ENCODE data around the gene TMEM164.

Gene TMEM164

GRCh38 chrX:110004215-110004614 lies 1.3 kb downstream of the TMEM164 start:
- no peak for DNase-seq

- no peak for DNase-seq
Measured at GRCh38 chrX:110004731-110005369, 1.9 kb downstream of the TMEM164 start.

DNA sequence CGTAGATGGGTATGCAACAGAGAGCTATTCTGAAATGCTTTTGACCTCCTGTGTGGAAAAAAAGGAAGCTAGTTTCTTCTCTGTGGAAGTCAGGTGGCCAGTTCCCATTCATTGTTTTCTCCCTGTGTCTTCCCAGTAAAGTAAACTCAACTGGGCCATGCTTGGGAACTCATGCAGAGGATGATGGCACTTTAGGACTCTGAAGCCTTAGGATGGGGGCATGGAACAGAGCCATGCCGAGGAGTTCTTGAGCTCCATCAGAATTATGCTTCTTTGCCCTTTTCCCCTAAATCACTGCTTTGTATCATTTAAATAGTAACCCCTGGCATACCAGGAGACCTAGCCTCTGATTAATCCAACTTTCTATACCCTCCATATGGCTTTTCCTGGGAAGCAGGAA lies 3.2 kb downstream of the TMEM164 start:
- DNase-seq, result no peak

DNA sequence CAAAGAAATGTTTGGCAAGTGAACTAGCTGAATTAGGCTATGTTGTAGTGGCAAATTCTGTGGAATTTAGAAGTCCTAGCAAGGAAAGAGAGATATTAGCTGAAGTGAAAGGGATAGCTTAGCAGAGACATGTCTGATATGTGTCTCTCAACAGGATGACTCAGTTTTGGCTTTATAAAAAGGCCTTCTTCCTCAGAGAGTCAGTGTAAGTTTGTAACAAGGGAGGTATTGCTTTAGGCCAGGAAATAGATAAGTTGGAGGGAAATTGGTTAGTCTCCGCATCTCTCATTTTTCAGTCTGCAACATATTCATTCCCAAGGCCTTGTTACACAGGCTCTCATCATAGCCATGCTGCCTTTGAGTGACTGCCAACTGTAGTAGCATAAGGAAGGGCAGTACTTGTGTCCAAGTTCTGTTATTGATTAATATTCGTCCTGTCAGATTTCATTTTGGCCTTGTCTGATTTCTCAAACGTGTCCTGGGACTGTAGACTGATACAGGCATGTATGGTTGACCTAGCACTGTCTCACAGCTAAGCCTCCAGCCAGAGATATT lies 4.0 kb downstream of the TMEM164 start:
- DNase-seq, result no peak

DNA sequence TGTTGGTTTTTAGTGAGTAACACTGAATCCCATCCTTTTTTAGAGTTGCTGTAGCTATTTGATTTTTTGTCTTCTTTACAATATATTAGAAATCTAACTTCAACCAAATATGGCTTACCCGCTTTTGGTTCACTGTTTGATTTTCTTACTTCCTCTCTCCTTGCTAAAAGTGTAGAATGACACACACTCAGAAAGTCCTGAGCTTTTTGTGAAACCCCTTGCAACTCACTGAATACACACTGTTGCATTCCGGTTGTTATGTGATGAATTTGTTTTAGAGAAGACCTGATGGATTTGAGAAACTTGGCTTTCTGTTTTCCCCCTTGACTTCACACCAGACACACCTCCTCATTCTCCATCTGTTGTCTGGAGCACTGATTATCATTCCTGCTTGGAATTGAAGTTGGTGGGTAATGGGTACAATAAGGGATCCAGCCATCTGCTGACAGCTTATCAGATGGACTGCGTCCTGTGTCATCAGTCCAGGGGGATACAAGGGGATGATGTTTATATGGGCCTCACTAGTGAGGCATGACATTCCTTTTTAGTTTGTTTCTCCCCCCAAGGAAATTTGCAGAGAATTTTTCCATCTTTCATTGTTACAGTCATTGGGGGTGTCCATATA lies 5.2 kb downstream of the TMEM164 start:
- no peak for DNase-seq

DNA sequence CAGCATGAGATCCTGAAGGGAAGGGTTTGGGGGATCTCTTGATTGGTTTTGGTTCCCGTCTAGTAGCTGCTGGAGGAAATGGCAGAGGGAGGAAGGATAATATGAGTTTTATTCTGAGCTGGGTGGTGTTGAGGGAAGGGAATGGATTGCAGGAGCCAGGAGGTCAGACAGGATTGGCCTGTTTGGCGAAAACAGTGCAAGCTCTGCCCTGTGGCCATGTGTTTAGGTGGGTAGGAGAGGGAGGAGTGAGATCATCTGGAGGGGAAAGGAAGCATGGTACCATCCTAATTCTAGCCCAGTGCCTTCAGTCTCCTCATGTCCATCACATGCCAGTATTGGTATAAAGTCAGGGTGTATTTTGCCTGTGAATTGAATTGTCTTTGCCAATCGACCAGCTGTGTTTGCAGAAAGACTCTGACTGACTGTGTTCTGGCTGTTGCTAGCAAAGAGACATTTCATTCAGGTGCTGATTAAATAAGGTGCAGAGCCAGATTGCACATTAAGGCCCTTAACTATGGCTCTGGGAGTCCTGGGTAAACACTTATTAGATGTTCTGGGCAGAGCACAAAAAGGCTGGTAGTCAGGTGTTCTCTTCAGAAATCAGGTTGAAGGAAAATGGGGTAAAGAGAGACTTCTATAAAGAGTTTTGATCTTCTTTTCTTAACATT lies 10.0 kb downstream of the TMEM164 start:
- DNase-seq, result no peak

- no peak for DNase-seq
Measured at GRCh38 chrX:110013968-110014367, 11.1 kb downstream of the TMEM164 start.

DNA sequence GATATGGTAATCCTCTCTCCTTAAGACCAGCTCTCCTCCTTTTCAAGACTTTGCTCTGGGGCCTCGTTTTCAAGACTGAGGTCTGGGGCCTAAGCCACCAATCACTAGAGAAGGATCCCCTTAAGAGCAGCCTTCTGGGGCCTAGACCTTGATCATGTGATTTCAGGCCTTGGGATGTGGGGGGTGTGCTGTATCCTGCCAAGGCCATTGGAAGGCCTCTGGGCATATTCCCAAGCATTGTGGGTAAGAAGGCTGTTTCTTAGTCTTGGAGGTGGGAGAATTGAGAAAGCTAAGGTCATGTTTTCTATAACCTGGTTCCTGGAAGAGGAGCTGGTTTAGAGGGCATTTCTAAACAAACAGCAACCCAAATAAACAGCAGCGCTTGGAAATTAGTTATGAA lies 12.1 kb downstream of the TMEM164 start:
- no peak for DNase-seq

DNA sequence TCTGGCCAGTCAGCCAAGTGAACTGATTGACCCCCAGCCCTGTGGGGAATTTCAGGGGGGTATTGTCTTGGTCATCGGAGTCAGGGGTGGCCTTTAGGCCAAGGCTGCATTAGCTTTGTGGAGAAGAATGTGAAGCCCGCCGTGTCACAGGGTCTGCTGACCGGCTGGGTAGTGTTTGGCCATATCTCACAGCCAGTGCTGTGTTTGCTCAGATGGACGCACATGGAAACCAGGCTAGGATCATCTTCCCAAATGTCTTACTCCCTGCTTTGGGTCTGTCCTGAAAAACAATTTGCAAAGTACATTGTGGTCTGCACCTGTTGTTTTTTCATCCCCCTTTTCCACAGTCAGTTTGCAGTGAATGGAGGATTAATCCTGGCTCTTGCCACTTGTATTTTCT lies 13.0 kb downstream of the TMEM164 start:
- no peak for DNase-seq

- no peak for DNase-seq
Measured at GRCh38 chrX:110020536-110020935, 17.6 kb downstream of the TMEM164 start.

GRCh38 chrX:110021258-110022022 lies 18.5 kb downstream of the TMEM164 start:
- DNase-seq, result no peak

- DNase-seq, result no peak
Measured at GRCh38 chrX:110022599-110023448, 19.9 kb downstream of the TMEM164 start.

DNA sequence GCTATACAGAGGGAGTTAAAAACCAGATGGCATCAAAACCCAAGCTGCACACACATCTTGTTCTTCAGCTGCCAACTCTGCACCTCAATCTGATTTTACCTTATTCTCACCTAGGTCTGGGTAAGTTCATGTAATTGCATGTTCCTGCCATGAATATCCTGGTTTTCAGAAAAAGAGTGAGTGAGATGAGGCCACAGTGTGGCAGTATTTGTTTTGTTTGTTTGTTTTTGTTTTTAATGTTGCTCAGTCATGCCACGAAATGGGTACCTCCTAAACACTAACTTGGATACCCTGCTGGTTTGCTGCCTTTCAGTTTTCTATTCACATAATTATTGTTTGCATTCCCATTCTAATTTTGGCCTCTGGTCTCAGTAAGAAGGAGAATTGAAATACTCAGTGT lies 22.5 kb downstream of the TMEM164 start:
- no peak for DNase-seq

GRCh38 chrX:110026099-110026844 lies 23.4 kb downstream of the TMEM164 start:
- DNase-seq, result no peak

DNA sequence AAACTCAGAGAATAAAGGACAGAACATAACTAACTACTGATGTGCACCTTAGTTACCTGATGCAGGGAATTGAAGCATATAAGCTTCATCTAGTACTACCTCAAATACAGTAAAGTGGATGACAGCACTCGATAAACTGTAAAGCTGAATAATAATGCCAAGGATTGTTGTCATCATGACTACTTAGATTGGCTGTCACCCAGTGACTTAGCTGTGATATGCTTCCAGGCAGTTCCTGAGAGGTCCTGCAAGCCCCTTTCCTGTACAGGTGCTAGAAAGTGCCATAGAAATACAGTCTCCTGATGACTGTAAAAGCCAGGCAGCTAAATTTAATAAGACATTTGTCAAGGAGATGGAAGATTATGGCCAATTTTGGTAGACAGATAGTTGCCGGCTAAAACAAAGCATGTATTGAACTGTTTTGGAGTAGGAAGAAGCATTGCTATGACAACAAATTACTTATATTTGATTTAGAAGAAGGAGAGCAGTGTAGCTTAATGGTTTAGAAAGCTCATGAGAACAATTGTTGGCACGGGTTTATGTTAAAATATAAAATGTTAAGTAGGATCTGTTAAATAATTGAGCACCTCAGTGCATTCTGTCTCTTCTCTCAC lies 29.7 kb downstream of the TMEM164 start:
- no peak for DNase-seq

GRCh38 chrX:110034036-110034435 lies 31.1 kb downstream of the TMEM164 start:
- DNase-seq, result no peak

- no peak for DNase-seq
Measured at GRCh38 chrX:110036162-110037033, 33.5 kb downstream of the TMEM164 start.

GRCh38 chrX:110037178-110037577 lies 34.3 kb downstream of the TMEM164 start:
- no peak for DNase-seq

GRCh38 chrX:110038900-110039299 lies 36.0 kb downstream of the TMEM164 start:
- DNase-seq, result no peak

DNA sequence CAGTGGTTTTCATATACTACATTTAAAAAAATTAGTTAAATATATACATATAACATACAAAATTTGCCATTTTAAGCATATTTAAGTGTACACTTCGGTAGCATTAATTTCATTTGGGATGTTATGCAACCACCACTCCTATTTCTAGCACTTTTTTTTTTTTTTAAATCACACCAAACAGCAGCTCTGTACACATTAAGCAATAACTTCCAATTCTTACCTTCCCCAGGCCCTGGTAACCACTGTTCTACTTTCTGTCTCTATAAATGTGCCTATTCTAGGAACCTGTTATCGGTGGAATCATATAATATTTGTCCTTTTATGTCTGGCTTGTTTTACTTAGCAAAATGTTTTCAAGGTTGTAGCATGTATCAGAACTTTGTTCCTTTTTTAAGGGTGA lies 39.1 kb downstream of the TMEM164 start:
- DNase-seq, result no peak

Data from NCI-H1694 treated with DMSO at 0.1 percent for 48 hours (cell line).